ENCODE results near the gene INPP1.

Gene INPP1

GRCh38 chr2:190380962-190381412 is 37.6 kb downstream of the INPP1 start:
- Histone ChIP-seq H3K27ac (ENCODE audit: low read depth, low read length, poor library complexity, severe bottlenecking) (no peak overlapping the region), H4K20me1 (ENCODE audit: insufficient read depth, low read length) (no peaks in the 10 kb centered on the region), H3K36me3 (ENCODE audit: insufficient read depth, low read length) (no peaks in the 10 kb centered on the region), H3K4me1 (ENCODE audit: insufficient read depth, low read length, severe bottlenecking) (no peaks in the 10 kb centered on the region), H3K27me3 (ENCODE audit: insufficient read depth, low read length) (no peaks in the 10 kb centered on the region), H3K79me2 (ENCODE audit: insufficient read depth, low read length) (no peaks in the 10 kb centered on the region), H3K4me2 (ENCODE audit: low read length) (no peak overlapping the region), H3K9me3 (ENCODE audit: low read length) (no peaks in the 10 kb centered on the region), H2AFZ (ENCODE audit: low read length) (no peak overlapping the region), H3F3A (ENCODE audit: insufficient read depth, low read length) (no peaks in the 10 kb centered on the region), H3K4me3 (ENCODE audit: low read depth, low read length, poor library complexity, severe bottlenecking) (no peak overlapping the region), H3K9me2 (ENCODE audit: low read depth, low read length) (no peaks in the 10 kb centered on the region), H3K9ac (ENCODE audit: low read length) (no peak overlapping the region)
- TF ChIP-seq EZH2 (IDR thresholded peaks at IDR 0.05; ENCODE audit: borderline replicate concordance, low read length) (no peak), CTCF (IDR thresholded peaks at IDR 0.05; ENCODE audit: low read length) (no peak)

DNA sequence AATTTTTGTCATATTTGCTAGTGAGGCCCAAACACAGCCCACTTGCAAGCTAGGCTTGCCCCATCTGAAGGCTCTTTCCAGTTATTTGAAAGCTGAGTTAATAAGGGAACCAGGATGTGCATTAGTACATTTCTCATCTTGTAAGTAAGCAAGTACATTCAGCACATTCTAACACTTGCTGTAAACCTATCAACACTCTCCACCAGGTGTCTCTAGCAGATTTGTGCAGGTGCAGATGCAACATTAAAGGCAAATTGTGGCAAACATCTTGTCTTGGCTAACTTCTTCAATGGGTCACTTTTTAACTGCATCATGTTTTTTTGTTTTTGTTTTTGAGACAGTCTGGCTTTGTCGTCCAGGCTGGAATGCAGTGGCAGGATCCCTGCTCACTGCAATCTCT is 39.5 kb downstream of the INPP1 start:
- Histone ChIP-seq H3K4me3 (ENCODE audit: low read depth, low read length, poor library complexity, severe bottlenecking) (no peak overlapping the region), H3K9me2 (ENCODE audit: low read depth, low read length) (no peaks in the 10 kb centered on the region), H3K4me1 (ENCODE audit: insufficient read depth, low read length, severe bottlenecking) (no peaks in the 10 kb centered on the region), H3K9ac (ENCODE audit: low read length) (no peak overlapping the region), H3F3A (ENCODE audit: insufficient read depth, low read length) (no peaks in the 10 kb centered on the region), H3K4me2 (ENCODE audit: low read length) (no peak overlapping the region), H3K36me3 (ENCODE audit: insufficient read depth, low read length) (no peaks in the 10 kb centered on the region), H3K27me3 (ENCODE audit: insufficient read depth, low read length) (no peaks in the 10 kb centered on the region), H3K27ac (ENCODE audit: low read depth, low read length, poor library complexity, severe bottlenecking) (no peak overlapping the region), H4K20me1 (ENCODE audit: insufficient read depth, low read length) (no peaks in the 10 kb centered on the region), H3K79me2 (ENCODE audit: insufficient read depth, low read length) (no peaks in the 10 kb centered on the region), H2AFZ (ENCODE audit: low read length) (no peak overlapping the region), H3K9me3 (ENCODE audit: low read length) (no peaks in the 10 kb centered on the region)
- TF ChIP-seq CTCF (IDR thresholded peaks at IDR 0.05; ENCODE audit: low read length) (peak; percentile 80), EZH2 (IDR thresholded peaks at IDR 0.05; ENCODE audit: borderline replicate concordance, low read length) (no peak)

- Histone ChIP-seq H4K20me1 (ENCODE audit: insufficient read depth, low read length) (no peaks in the 10 kb centered on the region), H3K4me3 (ENCODE audit: low read depth, low read length, poor library complexity, severe bottlenecking) (no peak overlapping the region), H3K27ac (ENCODE audit: low read depth, low read length, poor library complexity, severe bottlenecking) (no peak overlapping the region), H3K4me2 (ENCODE audit: low read length) (no peak overlapping the region), H3K36me3 (ENCODE audit: insufficient read depth, low read length) (no peaks in the 10 kb centered on the region), H3F3A (ENCODE audit: insufficient read depth, low read length) (no peaks in the 10 kb centered on the region), H3K9me3 (ENCODE audit: low read length) (no peaks in the 10 kb centered on the region), H3K4me1 (ENCODE audit: insufficient read depth, low read length, severe bottlenecking) (no peaks in the 10 kb centered on the region), H2AFZ (ENCODE audit: low read length) (no peak overlapping the region), H3K9ac (ENCODE audit: low read length) (no peak overlapping the region), H3K27me3 (ENCODE audit: insufficient read depth, low read length) (no peaks in the 10 kb centered on the region), H3K79me2 (ENCODE audit: insufficient read depth, low read length) (no peaks in the 10 kb centered on the region), H3K9me2 (ENCODE audit: low read depth, low read length) (no peaks in the 10 kb centered on the region)
- TF ChIP-seq EZH2 (IDR thresholded peaks at IDR 0.05; ENCODE audit: borderline replicate concordance, low read length) (no peak), CTCF (IDR thresholded peaks at IDR 0.05; ENCODE audit: low read length) (no peak)
These were observed 44.0 kb downstream of the INPP1 start for GRCh38 chr2:190387422-190387821.

Measured in OCI-LY1 (cell line).